Mesenchymal stem cell (in vitro differentiated cells and primary cell): ENCODE measurements around the gene MYT1.

Source experiments
- DNase-seq: peaks from one replicate; pipeline ENCODE4 v3.0.0-alpha.2; 2013
- H2AFZ ChIP-seq: one replicate; pipeline ENCODE4 v1.6.1; 2013; ENCODE audit warnings: low read depth, mild to moderate bottlenecking, control low read depth, inconsistent platforms, low read length, moderate library complexity
- H2AK5ac ChIP-seq: 2 replicates; pipeline ENCODE4 v1.6.1; 2013; ENCODE audit warnings: low read length, moderate library complexity, mild to moderate bottlenecking, inconsistent platforms; ENCODE audit not compliant: severe bottlenecking
- H2BK120ac ChIP-seq: one replicate; pipeline ENCODE4 v1.6.1; 2013; ENCODE audit warnings: low read depth, mild to moderate bottlenecking, inconsistent platforms, low read length, moderate library complexity
- H2BK12ac ChIP-seq, 2 experiments: one replicate each; pipeline ENCODE4 v1.6.1; 2013; ENCODE audit warnings: inconsistent platforms in 2 of 2, low read length in 2 of 2, mild to moderate bottlenecking in 2 of 2, moderate library complexity in 2 of 2, control low read depth in 1 of 2
- H2BK15ac ChIP-seq: one replicate; pipeline ENCODE4 v1.6.1; 2013; ENCODE audit warnings: mild to moderate bottlenecking, low read depth, inconsistent platforms; ENCODE audit not compliant: poor library complexity, severe bottlenecking
- H2BK5ac ChIP-seq: 2 replicates; pipeline ENCODE4 v1.6.1; 2013; ENCODE audit warnings: low read depth, mild to moderate bottlenecking, low read length, control low read depth, inconsistent platforms; ENCODE audit not compliant: poor library complexity, severe bottlenecking
- H3K14ac ChIP-seq, 2 experiments: one replicate each; pipeline ENCODE4 v1.6.1; 2013; ENCODE audit warnings: inconsistent platforms in 2 of 2, low read length in 2 of 2, control low read depth in 1 of 2, mild to moderate bottlenecking in 1 of 2, moderate library complexity in 1 of 2
- H3K18ac ChIP-seq, 2 experiments: one replicate each; pipeline ENCODE4 v1.6.1; 2013; ENCODE audit warnings: inconsistent platforms in 2 of 2, low read length in 2 of 2, control low read depth in 1 of 2, low read depth in 1 of 2, mild to moderate bottlenecking in 1 of 2
- H3K23ac ChIP-seq, 2 experiments: one replicate each; pipeline ENCODE4 v1.6.1; 2013; ENCODE audit warnings: inconsistent platforms in 2 of 2, low read length in 2 of 2, mild to moderate bottlenecking in 2 of 2, moderate library complexity in 2 of 2, control low read depth in 1 of 2
- H3K27ac ChIP-seq: 2 replicates; pipeline ENCODE4 v1.5.1; 2013; ENCODE audit warnings: mild to moderate bottlenecking, moderate library complexity, low read length, control low read depth, inconsistent platforms; ENCODE audit not compliant: poor library complexity, severe bottlenecking
- H3K27me3 ChIP-seq, 2 experiments: 2 replicates each; pipeline versions ENCODE4 v1.6.1 to v1.7.0; 2013; ENCODE audit warnings: low read length in 2 of 2, mild to moderate bottlenecking in 2 of 2, moderate library complexity in 2 of 2, control low read depth in 1 of 2, inconsistent platforms in 1 of 2; ENCODE audit not compliant: control insufficient read depth in 1 of 2, insufficient read depth in 1 of 2
- H3K36me3 ChIP-seq, 2 experiments: 2 replicates each; pipeline versions ENCODE4 v1.6.1 to v1.7.0; 2013; ENCODE audit warnings: low read length in 2 of 2, control low read depth in 1 of 2, inconsistent platforms in 1 of 2, low read depth in 1 of 2, mild to moderate bottlenecking in 1 of 2; ENCODE audit not compliant: insufficient read depth in 2 of 2, control insufficient read depth in 1 of 2
- H3K4ac ChIP-seq, 2 experiments: one replicate each; pipeline ENCODE4 v1.6.1; 2013; ENCODE audit warnings: inconsistent platforms in 2 of 2, low read length in 2 of 2, mild to moderate bottlenecking in 2 of 2, moderate library complexity in 2 of 2, control low read depth in 1 of 2, low read depth in 1 of 2
- H3K4me1 ChIP-seq: 2 replicates; pipeline ENCODE4 v1.6.1; 2013; ENCODE audit warnings: low read depth, low read length, control low read depth; ENCODE audit not compliant: control insufficient read depth, insufficient read depth
- H3K4me2 ChIP-seq: 2 replicates; pipeline ENCODE4 v1.6.1; 2013; ENCODE audit warnings: low read length, mild to moderate bottlenecking, inconsistent platforms; ENCODE audit not compliant: poor library complexity, severe bottlenecking
- H3K4me3 ChIP-seq, 2 experiments: 2 replicates each; pipeline versions ENCODE4 v1.5.1 to v1.7.0; 2013; ENCODE audit warnings: low read length in 2 of 2, mild to moderate bottlenecking in 2 of 2, control low read depth in 1 of 2, low read depth in 1 of 2; ENCODE audit not compliant: insufficient read depth in 1 of 2
- H3K79me1 ChIP-seq: replicated peaks from 2 replicates; pipeline ENCODE4 v1.6.1; 2013; ENCODE audit warnings: mild to moderate bottlenecking, control low read depth, low read length, inconsistent platforms; ENCODE audit not compliant: poor library complexity, severe bottlenecking
- H3K9ac ChIP-seq: 2 replicates; pipeline ENCODE4 v1.7.0; 2013; ENCODE audit warnings: mild to moderate bottlenecking, low read length, moderate library complexity
- H3K9me3 ChIP-seq: 2 replicates; pipeline ENCODE4 v1.7.0; 2013; ENCODE audit warnings: mild to moderate bottlenecking, low read length; ENCODE audit not compliant: control insufficient read depth
- H4K8ac ChIP-seq: one replicate; pipeline ENCODE4 v1.6.1; 2013; ENCODE audit warnings: inconsistent platforms, mild to moderate bottlenecking, low read length, moderate library complexity
- H4K91ac ChIP-seq: one replicate; pipeline ENCODE4 v1.6.1; 2013; ENCODE audit warnings: mild to moderate bottlenecking, low read length, inconsistent platforms
- WGBS: methylation state at CpG from one replicate; pipeline ENCODE4 v1.1.7; 2013; ENCODE audit warnings: mixed read lengths; 5-methylcytosine and 5-hydroxymethylcytosine counted together

MYT1 gene

GRCh38 chr20:64139199-64140060 lies 24.8 kb upstream of the MYT1 start:
- no peak overlapping the region for H2AFZ ChIP-seq
- H2BK12ac ChIP-seq = no peak overlapping the region
- no peak overlapping the region for H3K18ac ChIP-seq
- DNase-seq = no peak
- H4K91ac ChIP-seq = no peak overlapping the region
- no peak overlapping the region for H2BK15ac ChIP-seq
- no peak overlapping the region for H2BK5ac ChIP-seq
- H2AK5ac ChIP-seq = no peak overlapping the region
- peaks cover 22 to 50% of the 10 kb centered on the region in 2 experiments for H3K27me3 ChIP-seq
- H3K4me1 ChIP-seq = peaks cover 10% of the 10 kb centered on the region
- 80% methylated on average over 21 of the region's 21 CpGs for WGBS
- H3K14ac ChIP-seq = no peak overlapping the region
- no peak overlapping the region for H4K8ac ChIP-seq
- no peaks in the 10 kb centered on the region for H3K36me3 ChIP-seq
- H3K23ac ChIP-seq = no peak overlapping the region
- H3K79me1 ChIP-seq = no peaks in the 10 kb centered on the region
- no peak overlapping the region for H3K4me2 ChIP-seq
- H3K4me3 ChIP-seq = peak overlapping the region in 1 of 2 experiments; percentile 7
- no peak overlapping the region for H3K27ac ChIP-seq
- H2BK120ac ChIP-seq = no peak overlapping the region
- no peaks in the 10 kb centered on the region for H3K9me3 ChIP-seq
- no peak overlapping the region for H3K9ac ChIP-seq
- H3K4ac ChIP-seq = no peak overlapping the region

GRCh38 chr20:64140061-64140931 lies 24.0 kb upstream of the MYT1 start:
- Histone ChIP-seq H2AK5ac (no peak overlapping the region), H2BK15ac (no peak overlapping the region), H2BK120ac (no peak overlapping the region), H3K14ac (no peak overlapping the region), H3K23ac (no peak overlapping the region), H2BK5ac (no peak overlapping the region), H3K79me1 (no peaks in the 10 kb centered on the region), H4K91ac (no peak overlapping the region), H3K4me2 (no peak overlapping the region), H3K9ac (no peak overlapping the region), H2AFZ (no peak overlapping the region), H4K8ac (no peak overlapping the region), H3K4ac (no peak overlapping the region), H2BK12ac (no peak overlapping the region), H3K36me3 (no peaks in the 10 kb centered on the region), H3K27ac (no peak overlapping the region), H3K27me3 (peaks cover 22 to 46% of the 10 kb centered on the region in 2 experiments), H3K4me1 (peaks cover 10% of the 10 kb centered on the region), H3K4me3 (no peak overlapping the region), H3K18ac (no peak overlapping the region), H3K9me3 (peaks cover 6% of the 10 kb centered on the region)
- WGBS = 82% methylated on average over 13 of the region's 13 CpGs
- no peak for DNase-seq

- no peaks in the 10 kb centered on the region for H3K36me3 ChIP-seq
- H4K8ac ChIP-seq = no peak overlapping the region
- H2AK5ac ChIP-seq = no peak overlapping the region
- peaks cover 10% of the 10 kb centered on the region for H3K9me3 ChIP-seq
- no peak overlapping the region for H2BK12ac ChIP-seq
- H4K91ac ChIP-seq = no peak overlapping the region
- H3K14ac ChIP-seq = no peak overlapping the region
- H3K4ac ChIP-seq = no peak overlapping the region
- WGBS = 84% methylated on average over 9 of the region's 10 CpGs
- no peak overlapping the region for H3K4me2 ChIP-seq
- peaks cover 22 to 42% of the 10 kb centered on the region in 2 experiments for H3K27me3 ChIP-seq
- no peak overlapping the region for H3K23ac ChIP-seq
- no peak overlapping the region for H2BK120ac ChIP-seq
- H2AFZ ChIP-seq = no peak overlapping the region
- H2BK5ac ChIP-seq = no peak overlapping the region
- no peak for DNase-seq
- no peak overlapping the region for H3K9ac ChIP-seq
- no peak overlapping the region for H3K27ac ChIP-seq
- peaks cover 10% of the 10 kb centered on the region for H3K4me1 ChIP-seq
- no peaks in the 10 kb centered on the region for H3K79me1 ChIP-seq
- H2BK15ac ChIP-seq = no peak overlapping the region
- no peak overlapping the region for H3K18ac ChIP-seq
- H3K4me3 ChIP-seq = no peak overlapping the region
These were observed 23.3 kb upstream of the MYT1 start for GRCh38 chr20:64140956-64141355.

DNA sequence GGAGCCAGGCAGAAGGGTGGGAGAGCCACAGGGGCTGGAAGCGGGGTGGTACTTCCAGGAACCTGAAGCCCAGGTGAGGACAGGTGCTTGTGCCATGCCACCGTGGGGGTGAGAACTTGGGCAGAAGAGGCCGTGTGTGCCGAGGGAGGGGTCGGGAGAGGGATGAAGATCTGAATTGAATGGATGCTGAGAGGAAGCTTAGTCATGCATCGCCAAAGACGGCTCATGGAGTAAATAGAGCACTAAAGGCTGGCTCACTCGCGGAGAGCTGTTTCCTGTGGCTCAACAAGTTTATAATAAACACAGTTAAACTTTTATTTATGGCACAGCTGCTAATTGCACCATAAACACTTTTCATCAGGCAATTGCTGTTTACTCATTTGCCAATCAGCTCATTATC lies 21.7 kb upstream of the MYT1 start:
- Histone ChIP-seq H3K36me3 (no peaks in the 10 kb centered on the region), H2AFZ (no peak overlapping the region), H3K27me3 (peaks cover 23 to 45% of the 10 kb centered on the region in 2 experiments), H3K4me3 (no peak overlapping the region), H3K18ac (no peak overlapping the region), H3K4me2 (no peak overlapping the region), H3K4ac (no peak overlapping the region), H2BK5ac (no peak overlapping the region), H3K14ac (no peak overlapping the region), H3K9ac (no peak overlapping the region), H2AK5ac (no peak overlapping the region), H3K9me3 (peaks cover 10% of the 10 kb centered on the region), H4K91ac (no peak overlapping the region), H4K8ac (no peak overlapping the region), H2BK15ac (no peak overlapping the region), H3K23ac (no peak overlapping the region), H3K27ac (no peak overlapping the region), H2BK12ac (no peak overlapping the region), H3K79me1 (no peaks in the 10 kb centered on the region), H3K4me1 (peaks cover 10% of the 10 kb centered on the region), H2BK120ac (no peak overlapping the region)
- peak; percentile 12 for DNase-seq
- 23% methylated on average over 7 of the region's 9 CpGs for WGBS
